HG03159 (cell line): Measurements from ENCODE around the gene RANBP10.
"Not testable (repeated sequence)": the region's sequence is repeated elsewhere in the genome, so short reads cannot be mapped to it uniquely, and the experiment has no call there.

Experiments used
- ATAC-seq: cut with Tn5 transposase; IDR thresholded peaks from one replicate; pipeline ENCODE4 v1.9.1; 2021; ENCODE audit warnings: mild to moderate bottlenecking, moderate library complexity; ENCODE audit not compliant: unreplicated experiment

Gene RANBP10

DNA sequence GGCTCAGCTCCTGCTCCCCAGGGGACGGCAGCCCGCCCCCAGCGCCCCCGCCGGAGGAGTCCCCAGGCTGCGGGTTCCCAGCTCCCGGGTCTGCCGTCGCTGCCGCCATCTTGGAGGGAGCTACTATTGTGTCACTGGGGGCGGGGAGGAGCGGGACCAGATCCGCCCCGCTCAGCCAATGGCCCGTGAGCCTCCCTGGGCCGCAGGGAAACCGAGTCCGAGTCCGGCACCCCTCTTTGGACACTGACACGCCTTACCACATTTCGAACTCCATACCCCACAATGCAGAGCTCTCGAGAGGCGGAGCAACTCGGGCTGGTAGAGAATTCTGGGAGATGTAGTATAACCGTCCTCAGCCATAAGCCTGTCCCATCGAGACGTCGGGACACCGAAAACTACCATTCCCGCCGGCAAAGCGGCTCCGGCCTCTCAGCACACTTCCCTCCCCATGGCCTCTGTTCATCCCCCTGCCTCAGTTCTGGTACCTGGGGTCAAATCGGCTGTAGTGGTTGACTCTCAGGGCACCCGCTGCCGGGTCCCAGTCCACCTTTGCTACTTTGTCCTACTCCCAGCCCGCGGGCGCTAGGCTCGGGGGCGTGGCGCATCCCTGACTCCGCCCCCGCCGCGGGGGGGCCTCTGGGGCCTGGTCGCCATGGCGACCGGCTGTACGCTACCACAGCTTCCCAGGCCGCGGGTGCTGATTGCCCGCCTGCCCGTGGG lies at the start of gene RANBP10, which contains the start of gene TSNAXIP1:
Gene RANBP10 (minus strand): TSS at position 133 of the 720 bp plus-strand sequence. CDS start 24 bp downstream, at position 109.
Gene TSNAXIP1 (plus strand): TSS at position 462 of the 720 bp plus-strand sequence. CDS start 261 bp downstream, outside the sequence.
- peak; percentile 93 for ATAC-seq

DNA sequence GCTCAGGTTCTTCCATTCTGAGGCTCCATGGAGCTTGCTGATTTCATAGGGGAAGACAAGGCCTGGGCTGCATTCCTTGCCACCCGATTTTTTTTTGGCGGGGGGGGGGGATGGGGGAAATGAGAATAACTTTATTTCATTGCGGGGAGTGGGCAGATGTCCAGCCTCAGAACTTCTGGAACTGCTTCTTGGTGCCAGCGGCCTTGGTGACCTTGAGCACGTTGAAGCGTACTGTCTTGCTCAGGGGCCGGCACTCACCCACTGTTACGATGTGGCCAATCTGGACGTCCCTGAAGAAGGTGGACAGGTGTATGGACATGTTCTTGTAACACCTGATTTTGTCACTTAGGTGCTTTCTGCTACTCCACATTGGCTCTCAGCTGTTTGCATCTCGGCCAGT lies 49.4 kb upstream of the RANBP10 start:
- no peak for ATAC-seq

DNA sequence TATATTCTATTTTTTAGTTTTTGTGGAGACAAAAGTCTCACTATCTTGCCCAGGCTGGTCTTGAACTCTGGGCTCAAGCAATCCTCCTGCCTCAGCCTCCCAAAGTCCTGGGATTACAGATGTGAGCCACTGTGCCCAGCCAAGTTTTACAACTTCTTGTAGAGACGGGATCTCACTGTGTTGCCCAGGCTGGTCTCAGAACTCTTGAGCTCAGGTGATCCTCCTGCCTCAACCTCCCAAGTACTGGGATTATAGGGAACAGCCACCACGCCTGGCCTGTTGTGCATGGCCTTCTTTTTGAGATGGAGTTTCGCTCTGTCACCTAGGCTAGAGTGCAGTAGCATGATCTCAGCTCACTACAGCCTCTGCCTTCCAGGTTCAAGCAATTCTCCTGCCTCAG lies 47.3 kb upstream of the RANBP10 start:
- ATAC-seq = no peak

DNA sequence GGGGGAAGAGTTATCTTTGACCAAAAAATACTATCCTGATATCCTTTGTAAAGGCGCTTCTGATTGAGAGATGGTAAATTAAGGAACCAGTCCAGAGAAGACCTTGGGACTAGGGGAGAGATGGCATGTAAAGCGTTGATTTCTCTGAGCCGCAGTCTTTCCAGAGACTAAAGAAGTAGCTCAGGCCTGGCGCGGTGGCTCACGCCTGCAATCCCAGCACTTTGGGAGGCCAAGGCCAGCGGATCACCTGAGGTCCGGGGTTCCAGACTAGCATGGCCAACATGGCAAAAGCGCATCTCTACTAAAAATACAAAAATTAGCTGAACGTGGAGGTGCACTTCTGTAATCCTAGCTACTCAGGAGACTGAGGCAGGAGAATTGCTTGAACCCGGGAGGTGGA lies 41.8 kb upstream of the RANBP10 start:
- ATAC-seq = no peak

DNA sequence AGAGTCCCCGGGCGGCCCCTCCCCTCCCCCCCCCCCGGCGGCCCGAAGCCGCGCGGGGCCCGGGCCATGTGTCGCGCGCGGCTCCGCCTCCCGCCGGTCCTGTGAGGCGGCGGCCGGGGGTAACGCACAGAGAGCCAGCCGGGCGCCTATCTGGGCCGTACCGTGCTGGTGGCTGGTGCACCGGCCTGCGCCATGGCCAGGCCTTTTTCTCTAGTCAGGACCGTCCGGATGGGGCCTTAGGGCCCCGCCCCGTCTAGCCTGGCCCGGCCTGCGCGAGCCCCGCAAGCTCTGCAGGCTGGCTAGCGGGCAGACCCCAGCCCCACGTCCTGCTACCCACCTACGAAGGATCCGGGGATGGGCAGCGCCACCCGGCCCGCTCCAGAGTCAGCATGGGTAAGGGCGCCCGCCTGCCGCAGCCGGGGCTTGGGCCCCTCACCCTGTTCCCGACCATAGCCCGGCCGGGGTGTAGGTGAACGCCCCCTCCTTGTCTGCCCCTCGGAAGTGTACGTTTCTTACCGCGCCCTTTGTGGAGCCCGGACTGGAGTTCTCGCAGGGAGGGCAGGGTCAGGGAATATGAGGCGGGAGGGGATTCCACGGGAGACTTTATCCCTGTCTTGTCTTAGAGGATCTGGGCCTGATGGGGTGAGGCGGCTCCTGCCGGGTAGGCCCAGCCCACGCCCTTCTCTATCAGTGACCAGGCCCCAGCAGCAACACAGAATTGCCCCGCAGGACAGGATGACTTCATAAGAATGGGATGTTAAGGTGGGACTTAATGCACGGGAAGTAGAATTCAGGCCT lies 40.9 kb upstream of the RANBP10 start, which contains the start of gene CENPT:
Gene CENPT (minus strand): TSS at position 630 of the 798 bp plus-strand sequence. CDS start 13,834 bp downstream, outside the sequence.
- ATAC-seq = peak; percentile 44

DNA sequence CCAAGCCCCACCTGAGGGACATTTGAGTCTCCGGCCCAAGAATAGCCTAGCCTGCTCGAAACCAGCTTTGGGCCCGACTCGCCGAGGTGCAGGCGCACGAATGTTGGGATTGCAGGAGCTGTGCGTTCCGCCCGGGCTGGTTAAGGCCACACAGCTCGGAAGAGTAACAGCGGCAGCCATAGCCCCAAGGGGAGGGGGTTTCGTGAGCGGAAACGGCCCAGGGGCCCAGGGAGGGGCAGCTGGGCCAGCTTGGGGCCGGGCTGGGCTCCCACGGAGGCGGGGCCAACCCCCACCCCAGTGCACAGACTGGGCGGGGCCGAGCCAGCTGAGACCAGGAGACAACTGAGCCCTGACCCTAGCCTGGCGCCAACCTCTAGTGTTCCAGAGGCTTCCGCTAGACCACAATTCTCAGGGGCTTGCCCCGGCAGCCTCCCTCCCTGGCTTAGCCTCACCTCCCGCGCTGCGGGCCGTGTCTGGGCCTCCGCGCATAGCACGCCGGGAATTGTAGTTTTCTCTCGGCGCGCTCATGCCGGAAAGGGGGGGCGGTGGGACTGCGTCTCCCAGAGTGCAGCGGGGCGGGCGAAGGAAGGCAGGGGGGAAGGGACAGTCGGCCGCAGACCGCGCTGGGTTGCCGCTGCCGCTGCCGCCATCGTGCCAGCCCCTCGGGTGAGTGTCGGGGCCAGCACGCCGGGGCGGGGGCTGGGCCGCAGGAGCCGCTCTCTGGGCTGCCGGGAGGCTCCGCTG lies 40.1 kb upstream of the RANBP10 start, which contains the start of gene NUTF2:
Gene NUTF2 (plus strand): TSS at position 614 of the 744 bp plus-strand sequence. CDS start 18,198 bp downstream, outside the sequence.
- peak; percentile 56 for ATAC-seq

DNA sequence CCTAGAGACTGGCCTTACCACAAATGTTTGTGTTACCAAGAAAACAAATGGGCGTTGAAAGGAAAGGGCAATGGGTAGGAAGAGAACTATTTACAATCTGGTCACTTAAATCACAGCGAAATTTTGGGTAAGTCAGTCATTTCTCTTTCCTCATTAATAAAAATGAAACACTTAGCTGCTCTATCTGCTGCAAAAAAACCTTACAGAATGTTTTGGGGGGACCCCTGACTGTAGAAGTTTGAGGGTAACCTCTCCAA lies 39.6 kb upstream of the RANBP10 start:
- no peak for ATAC-seq

DNA sequence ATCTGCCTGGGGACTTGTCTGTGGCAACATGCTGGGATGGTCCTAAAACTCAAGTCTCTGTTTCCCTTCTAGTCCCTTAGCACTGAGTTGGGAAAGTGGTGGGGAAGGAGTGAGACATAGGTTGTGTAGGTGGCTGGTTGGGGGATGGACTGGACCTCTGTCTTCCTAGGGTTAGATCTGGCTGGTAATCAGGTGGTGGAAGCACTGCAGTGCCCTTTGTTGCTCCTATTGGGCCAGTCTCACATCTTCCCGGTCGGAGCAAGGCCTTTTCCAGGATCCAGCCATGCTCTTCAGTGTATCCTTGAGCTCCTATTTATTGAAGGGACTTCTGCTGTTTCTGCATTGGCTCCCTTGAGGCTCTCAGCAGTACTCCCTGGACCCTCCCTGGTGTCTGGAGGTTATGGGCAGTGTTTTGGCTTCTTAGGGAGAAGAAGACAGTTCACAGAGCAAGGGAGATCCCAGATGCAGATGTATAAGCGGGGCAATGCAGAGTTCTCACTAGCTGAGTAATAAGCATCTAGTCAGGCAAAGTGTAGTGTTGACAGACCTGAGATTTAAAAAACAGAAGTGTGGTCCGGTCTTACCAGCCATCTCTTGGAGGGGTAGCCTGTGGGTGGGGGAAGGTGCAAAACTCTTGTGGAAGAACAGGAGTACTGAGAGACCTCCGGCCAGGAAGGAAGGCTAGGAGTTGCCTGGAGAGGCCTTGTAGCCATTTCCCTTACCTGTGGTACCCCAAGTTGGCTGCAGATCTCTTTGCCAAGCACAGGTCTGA lies 39.1 kb upstream of the RANBP10 start:
- no peak for ATAC-seq

DNA sequence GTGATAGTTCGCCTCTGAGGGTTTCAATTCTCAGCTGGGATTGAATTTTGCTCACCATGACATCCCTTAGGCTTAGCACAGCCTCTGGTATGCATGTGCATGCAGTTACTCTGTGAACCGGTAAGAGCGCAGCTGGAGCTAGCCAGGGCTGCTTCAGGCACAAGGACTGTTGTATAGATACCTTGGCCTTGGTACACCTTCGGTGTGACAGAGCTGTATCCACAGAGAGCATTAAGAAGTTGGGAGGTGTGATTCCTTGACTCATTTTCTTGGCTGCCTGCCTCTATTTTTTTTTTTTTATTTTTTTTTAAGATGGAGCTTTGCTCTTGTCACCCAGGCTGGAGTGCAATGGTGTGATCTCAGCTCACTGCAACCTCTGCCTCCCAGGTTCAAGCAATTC lies 38.1 kb upstream of the RANBP10 start:
- ATAC-seq = no peak

DNA sequence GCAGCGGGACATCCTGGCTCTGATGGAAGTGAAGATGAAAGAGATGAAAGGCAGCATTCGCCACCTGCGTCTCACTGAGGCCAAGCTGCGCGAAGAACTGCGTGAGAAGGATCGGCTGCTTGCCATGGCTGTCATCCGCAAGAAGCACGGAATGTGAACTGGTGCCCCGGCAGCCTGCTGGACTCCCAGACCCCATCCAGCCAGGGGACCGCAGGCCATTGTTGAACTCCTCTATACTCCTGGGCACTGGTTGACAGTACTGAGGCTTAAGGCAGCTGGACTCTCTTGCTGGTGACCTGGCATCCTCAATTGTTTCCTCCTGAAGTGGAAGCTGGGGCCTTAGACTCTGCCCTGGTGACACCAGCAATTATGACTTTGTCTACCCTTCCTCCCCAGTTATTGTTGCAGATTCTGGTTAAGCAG lies 37.0 kb upstream of the RANBP10 start:
- no peak for ATAC-seq

DNA sequence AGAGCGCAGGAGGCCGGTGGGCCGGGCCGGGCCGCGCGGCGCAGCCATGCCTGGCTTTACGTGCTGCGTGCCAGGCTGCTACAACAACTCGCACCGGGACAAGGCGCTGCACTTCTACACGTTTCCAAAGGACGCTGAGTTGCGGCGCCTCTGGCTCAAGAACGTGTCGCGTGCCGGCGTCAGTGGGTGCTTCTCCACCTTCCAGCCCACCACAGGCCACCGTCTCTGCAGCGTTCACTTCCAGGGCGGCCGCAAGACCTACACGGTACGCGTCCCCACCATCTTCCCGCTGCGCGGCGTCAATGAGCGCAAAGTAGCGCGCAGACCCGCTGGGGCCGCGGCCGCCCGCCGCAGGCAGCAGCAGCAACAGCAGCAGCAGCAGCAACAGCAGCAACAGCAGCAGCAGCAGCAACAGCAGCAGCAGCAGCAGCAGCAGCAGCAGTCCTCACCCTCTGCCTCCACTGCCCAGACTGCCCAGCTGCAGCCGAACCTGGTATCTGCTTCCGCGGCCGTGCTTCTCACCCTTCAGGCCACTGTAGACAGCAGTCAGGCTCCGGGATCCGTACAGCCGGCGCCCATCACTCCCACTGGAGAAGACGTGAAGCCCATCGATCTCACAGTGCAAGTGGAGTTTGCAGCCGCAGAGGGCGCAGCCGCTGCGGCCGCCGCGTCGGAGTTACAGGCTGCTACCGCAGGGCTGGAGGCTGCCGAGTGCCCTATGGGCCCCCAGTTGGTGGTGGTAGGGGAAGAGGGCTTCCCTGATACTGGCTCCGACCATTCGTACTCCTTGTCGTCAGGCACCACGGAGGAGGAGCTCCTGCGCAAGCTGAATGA lies 36.4 kb upstream of the RANBP10 start:
- ATAC-seq = peak; percentile 4

DNA sequence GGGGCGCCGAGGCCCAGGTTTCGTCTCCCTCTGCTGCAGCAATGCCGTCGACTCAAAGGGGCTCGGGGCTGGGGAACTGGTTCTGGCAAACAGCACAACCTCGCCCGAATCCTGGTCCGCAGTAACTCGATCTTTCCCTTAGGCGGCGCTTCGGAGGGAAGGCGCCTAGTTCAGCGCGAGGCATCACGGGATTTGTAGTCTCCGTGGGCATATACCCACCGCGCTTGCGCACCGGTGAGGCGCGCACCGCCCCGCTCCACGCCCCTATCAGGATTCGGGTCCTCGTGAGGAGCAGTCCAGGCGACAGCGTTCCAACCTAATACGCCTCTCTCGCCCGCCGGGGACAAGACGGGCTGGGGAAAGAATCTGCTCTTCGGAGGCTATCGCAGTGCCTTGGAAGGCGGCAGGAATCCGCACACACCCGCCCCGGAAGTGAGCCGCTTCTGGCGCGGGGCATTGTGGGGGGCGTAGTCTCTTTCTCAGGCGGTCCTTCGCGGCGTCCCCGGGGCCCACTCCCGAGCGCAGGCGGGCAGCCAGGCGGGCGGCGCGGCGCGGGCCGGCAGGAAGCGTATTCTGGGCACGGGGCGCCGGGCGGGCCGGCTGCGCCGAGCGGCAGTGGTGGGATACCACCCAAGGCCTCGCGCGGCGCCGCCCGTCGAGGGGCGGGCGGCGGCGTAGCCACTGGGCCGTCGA lies 35.6 kb upstream of the RANBP10 start, which contains the start of gene THAP11:
Gene THAP11 (plus strand): TSS at position 505 of the 693 bp plus-strand sequence. CDS start 235 bp downstream, outside the sequence.
- peak; percentile 53 for ATAC-seq

DNA sequence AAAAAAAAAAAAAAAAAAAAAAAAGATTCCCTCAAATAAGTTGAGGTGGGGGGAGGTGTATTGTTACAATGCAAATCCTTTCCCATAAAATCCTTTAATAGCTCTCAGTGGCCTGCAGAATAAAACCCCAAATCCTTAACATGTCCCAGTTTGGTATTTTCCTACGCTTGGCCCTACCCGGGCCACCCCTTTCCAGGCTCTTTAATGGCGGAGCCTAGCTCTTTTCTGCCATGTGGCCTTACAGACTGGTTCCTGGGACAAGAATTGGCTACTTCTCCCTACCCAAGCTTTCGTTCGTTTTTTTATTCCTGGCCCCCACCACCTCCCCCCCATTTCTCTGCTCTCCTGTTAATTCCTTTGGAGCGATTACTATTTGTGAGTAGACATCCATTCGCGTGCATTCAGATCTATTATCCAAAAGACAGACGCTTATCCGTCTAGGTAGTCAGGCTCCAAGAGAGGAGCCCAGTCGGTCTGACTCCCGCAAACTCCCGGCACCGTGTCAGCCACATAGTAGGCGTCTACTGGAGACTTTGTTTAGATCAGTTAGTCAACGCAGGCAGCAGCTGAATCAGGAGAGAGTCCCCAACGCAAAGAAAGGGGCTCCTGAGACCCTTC lies 34.9 kb upstream of the RANBP10 start:
- ATAC-seq = no peak

DNA sequence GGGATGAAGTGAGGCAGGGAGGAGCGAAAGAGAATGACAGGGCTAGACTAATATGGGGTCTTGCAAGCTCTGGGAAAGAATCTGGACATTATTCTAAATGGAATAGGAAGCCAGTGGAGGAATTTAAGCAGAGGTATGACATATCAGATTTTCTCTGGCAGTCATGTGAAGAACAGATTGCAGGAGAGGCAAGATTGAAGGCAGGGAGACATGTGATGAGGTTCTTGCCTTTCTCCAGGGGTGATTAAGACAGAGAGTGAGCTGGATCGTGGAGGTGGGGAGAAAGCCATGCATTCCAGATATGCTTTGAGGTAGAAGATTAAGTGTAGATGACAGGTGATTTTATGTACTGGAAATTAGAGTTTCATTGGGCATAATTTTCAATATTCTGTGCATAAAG lies 31.5 kb upstream of the RANBP10 start:
- no peak for ATAC-seq

DNA sequence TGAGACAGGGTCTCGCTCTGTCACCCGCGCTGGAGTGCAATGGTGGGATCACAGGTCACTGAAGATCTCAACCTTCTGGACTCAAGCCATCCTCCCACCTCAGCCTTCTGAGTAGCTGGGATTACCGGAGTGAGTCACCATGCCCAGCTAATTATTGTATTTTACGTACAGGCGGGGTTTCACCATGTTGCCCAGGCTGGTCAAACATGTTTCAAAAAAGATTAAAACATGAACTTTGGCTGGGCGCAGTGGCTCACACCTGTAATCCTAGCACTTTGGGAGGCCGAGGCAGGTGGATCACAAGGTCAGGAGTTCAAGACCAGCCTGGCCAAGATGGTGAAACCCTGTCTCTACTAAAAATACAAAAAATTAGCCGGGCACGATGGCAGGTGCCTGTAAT lies 30.8 kb upstream of the RANBP10 start:
- ATAC-seq = not testable (repeated sequence)

DNA sequence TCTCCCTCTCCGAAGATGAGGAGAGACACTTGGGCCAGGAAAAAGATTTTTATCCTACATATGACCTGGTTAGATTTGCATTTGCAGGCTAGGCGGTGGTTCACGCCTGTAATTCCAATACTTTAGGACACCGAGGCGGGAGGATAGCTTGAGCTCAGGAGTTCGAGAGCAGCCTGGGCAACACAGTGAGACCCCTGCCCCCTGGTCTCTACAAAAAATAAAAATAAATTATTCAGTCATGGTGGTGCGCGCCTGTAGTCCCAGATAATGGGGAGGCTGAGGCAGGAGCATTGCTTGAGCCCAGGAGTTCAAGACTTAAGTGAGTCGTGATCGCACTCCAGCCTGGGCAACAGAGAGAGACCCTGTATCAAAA lies 27.9 kb upstream of the RANBP10 start:
- no peak for ATAC-seq

DNA sequence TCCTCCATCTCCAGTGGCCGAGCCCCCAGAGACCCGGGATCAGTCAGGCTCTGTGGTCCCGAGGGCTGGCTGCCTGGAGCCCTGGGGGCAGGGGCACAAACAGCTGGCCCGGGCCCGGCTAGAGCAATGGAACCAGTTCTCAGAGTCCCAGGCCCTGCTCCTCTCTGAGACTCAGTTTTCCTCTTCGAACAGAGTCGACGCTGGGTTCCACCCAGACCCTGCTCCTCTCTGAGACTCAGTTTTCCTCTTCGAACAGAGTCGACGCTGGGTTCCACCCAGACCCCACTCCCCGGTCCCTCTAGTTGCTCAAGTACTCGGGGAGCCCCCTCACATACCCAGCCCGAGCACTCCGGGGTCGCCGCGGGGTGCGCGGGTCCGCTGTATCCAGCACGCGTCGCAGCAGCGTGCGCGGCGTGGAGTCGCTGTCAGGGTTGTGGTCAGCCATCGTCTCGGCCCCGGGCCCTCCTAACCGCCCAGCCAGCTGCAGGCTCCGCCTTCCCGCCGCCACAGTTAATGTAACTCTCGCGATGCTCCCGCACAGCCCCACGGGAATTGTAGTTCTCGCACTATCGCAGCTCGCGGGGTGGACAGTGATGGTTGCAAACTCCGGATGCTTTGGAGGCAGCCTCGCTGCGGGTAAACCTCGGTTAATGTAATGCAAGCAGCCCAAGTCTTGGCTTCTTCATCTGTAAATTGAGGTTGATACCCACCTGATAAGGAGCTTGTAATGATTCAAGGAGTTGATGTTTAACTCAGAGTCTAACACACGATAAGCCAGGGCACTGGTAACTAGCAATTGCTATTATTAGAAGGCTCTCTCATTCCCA lies 27.3 kb upstream of the RANBP10 start:
- ATAC-seq = peak; percentile 96

DNA sequence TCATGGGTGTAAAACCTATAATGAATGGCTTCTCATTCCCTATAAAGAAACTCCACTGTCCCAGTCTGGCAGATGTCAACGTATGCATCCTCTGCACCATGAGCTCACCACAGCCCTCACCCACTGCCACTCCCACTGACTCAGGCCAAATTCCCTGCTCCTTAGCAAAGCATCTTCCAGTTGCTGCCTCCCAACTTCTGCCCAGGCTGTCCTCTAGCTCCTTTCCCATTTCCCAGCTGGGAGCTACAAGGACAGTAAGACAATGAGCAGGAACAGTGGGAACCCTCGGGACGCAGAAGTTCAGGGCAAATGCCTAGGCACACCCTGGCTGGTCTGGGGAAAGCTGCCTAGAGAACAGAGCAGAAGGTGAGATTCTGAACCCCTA lies 26.7 kb upstream of the RANBP10 start:
- ATAC-seq = no peak
